Panc1 (cell line): Measurements from ENCODE around the gene LRRC1. TPM values are rescaled to one million over a fixed set of nuclear protein-coding genes. Genes with fewer than 3 reads are reported as not detected.

Experiments
- ATAC-seq: fragments of 200-7000 bp; cut with Tn5 transposase; 2 replicates; pipeline ENCODE4 v1.9.1; 2020; ENCODE audit warnings: mild to moderate bottlenecking, moderate library complexity
- BruUV-seq: library from RNA; stranded (reverse); fragments of 400-500 nt; replicated peaks from 2 replicates; lab custom pipeline; 2021; lab: Mats Ljungman, UMichigan
- CTCF ChIA-PET: fragments of 300-600 bp; sonication (Branson Sonifier 250); formaldehyde crosslinking; loops from one replicate; lab custom pipeline; 2022; ENCODE audit warnings: antibody characterized with exemption; lab: Charles Lee
- POLR2A ChIA-PET: fragments of 300-600 bp; sonication (Branson Sonifier 250); formaldehyde crosslinking; loops from one replicate; lab custom pipeline; 2022; ENCODE audit warnings: antibody characterized with exemption; lab: Charles Lee
- DNase-seq: peaks from one replicate; pipeline ENCODE4 v3.0.0-alpha.2; 2010; ENCODE audit warnings: low read depth, low spot score
- H3K27ac ChIP-seq: 2 replicates; pipeline ENCODE4 v1.5.1; 2011; ENCODE audit warnings: mild to moderate bottlenecking, low read length, inconsistent platforms
- H3K27me3 ChIP-seq: fragments of 200-500 bp; sonication (Bioruptor generic); 2 replicates; pipeline ENCODE4 v1.6.0; 2014; ENCODE audit warnings: low read length, inconsistent platforms; ENCODE audit not compliant: control insufficient read depth, insufficient read depth
- H3K36me3 ChIP-seq: fragments of 200-500 bp; sonication (Bioruptor generic); 2 replicates; pipeline ENCODE4 v1.5.1; 2014; ENCODE audit warnings: inconsistent platforms, mild to moderate bottlenecking, low read length, moderate library complexity; ENCODE audit not compliant: control insufficient read depth, insufficient read depth
- H3K4me1 ChIP-seq: 2 replicates; pipeline ENCODE4 v1.5.1; 2011; ENCODE audit warnings: inconsistent platforms, mild to moderate bottlenecking, low read length, moderate library complexity; ENCODE audit not compliant: control insufficient read depth, insufficient read depth
- H3K4me3 ChIP-seq, 2 experiments: 2 replicates each; pipeline ENCODE4 v1.5.1; 2011 to 2012; ENCODE audit warnings: low read depth in 2 of 2, low read length in 2 of 2, mild to moderate bottlenecking in 2 of 2, inconsistent platforms in 1 of 2, moderate library complexity in 1 of 2
- H3K9me3 ChIP-seq: fragments of 200-500 bp; sonication (Bioruptor generic); 2 replicates; pipeline ENCODE4 v1.5.1; 2014; ENCODE audit warnings: low read depth, mild to moderate bottlenecking, inconsistent platforms, low read length, moderate library complexity; ENCODE audit not compliant: control insufficient read depth, insufficient read depth
- POLR2AphosphoS5 ChIP-seq: IDR thresholded peaks from 2 replicates; pipeline ENCODE4 v1.6.1; 2012; ENCODE audit warnings: mild to moderate bottlenecking, low read depth, low read length, moderate library complexity
- SIN3A ChIP-seq: IDR thresholded peaks from 2 replicates; pipeline ENCODE4 v1.6.1; 2012; ENCODE audit warnings: low read depth, mild to moderate bottlenecking, low read length, moderate library complexity, borderline replicate concordance; ENCODE audit not compliant: insufficient read depth
- TCF7L2 ChIP-seq: IDR thresholded peaks from 2 replicates; pipeline ENCODE4 v1.6.1; 2011; ENCODE audit warnings: mild to moderate bottlenecking, low read depth, low read length, inconsistent platforms
- in situ Hi-C: cut with HindIII; loops from 2 replicates; pipeline ENCODE4 v1.10.0; 2016; ENCODE audit warnings: low sequenced_read_pairs, low pct_unique_long_range_greater_than_20kb
- intact Hi-C: fragments of 100-400 bp; cut with micrococcal nuclease; formaldehyde crosslinking; loops from one replicate; pipeline ENCODE4 v1.10.0; 2022; ENCODE audit not compliant: unreplicated experiment
- total RNA-seq: library from RNA; stranded (reverse); gene quantifications from one replicate; pipeline ENCODE4 v1.2.1, GENCODE V29; 2021; ENCODE audit not compliant: unreplicated experiment
- TF ChIP-seq, protein P1 (sequence below): fragments of 450-650 bp; IDR thresholded peaks from 2 replicates; pipeline ENCODE4 v1.5.1; 2017; ENCODE audit warnings: mild to moderate bottlenecking
- TF ChIP-seq, protein P2 (sequence below), 2 experiments: IDR thresholded peaks; 2 replicates each; pipeline ENCODE4 v1.6.1; 2011 to 2012; ENCODE audit warnings: low read depth in 2 of 2, control low read depth in 1 of 2, low read length in 1 of 2, mild to moderate bottlenecking in 1 of 2, moderate library complexity in 1 of 2; ENCODE audit not compliant: insufficient read depth in 1 of 2

The LRRC1 gene
- total RNA-seq, 1 experiment from 2014 or later, result 13.8 TPM

DNA sequence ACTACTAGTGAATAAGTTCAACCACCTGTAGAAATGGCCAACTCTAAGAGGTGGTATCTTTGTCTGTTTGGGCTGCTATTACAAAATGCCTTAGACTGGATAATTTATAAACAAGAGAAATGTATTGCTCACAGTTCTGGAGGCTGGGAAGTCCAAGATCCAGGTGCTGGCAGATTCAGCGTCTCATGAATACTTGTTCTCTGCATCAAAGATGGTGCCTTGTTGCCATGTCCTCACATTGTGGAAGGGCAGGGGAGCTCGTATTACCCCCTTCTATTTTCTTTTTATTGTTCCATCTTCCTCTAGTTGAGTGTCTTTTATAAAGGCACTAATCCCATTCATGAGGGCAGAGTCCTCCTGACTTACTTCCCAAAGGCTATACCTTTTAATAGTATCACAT, 58.0 kb downstream of the LRRC1 start:
- TF ChIP-seq, protein P1, sequence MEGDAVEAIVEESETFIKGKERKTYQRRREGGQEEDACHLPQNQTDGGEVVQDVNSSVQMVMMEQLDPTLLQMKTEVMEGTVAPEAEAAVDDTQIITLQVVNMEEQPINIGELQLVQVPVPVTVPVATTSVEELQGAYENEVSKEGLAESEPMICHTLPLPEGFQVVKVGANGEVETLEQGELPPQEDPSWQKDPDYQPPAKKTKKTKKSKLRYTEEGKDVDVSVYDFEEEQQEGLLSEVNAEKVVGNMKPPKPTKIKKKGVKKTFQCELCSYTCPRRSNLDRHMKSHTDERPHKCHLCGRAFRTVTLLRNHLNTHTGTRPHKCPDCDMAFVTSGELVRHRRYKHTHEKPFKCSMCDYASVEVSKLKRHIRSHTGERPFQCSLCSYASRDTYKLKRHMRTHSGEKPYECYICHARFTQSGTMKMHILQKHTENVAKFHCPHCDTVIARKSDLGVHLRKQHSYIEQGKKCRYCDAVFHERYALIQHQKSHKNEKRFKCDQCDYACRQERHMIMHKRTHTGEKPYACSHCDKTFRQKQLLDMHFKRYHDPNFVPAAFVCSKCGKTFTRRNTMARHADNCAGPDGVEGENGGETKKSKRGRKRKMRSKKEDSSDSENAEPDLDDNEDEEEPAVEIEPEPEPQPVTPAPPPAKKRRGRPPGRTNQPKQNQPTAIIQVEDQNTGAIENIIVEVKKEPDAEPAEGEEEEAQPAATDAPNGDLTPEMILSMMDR, result no peak
- TF ChIP-seq, protein P2, sequence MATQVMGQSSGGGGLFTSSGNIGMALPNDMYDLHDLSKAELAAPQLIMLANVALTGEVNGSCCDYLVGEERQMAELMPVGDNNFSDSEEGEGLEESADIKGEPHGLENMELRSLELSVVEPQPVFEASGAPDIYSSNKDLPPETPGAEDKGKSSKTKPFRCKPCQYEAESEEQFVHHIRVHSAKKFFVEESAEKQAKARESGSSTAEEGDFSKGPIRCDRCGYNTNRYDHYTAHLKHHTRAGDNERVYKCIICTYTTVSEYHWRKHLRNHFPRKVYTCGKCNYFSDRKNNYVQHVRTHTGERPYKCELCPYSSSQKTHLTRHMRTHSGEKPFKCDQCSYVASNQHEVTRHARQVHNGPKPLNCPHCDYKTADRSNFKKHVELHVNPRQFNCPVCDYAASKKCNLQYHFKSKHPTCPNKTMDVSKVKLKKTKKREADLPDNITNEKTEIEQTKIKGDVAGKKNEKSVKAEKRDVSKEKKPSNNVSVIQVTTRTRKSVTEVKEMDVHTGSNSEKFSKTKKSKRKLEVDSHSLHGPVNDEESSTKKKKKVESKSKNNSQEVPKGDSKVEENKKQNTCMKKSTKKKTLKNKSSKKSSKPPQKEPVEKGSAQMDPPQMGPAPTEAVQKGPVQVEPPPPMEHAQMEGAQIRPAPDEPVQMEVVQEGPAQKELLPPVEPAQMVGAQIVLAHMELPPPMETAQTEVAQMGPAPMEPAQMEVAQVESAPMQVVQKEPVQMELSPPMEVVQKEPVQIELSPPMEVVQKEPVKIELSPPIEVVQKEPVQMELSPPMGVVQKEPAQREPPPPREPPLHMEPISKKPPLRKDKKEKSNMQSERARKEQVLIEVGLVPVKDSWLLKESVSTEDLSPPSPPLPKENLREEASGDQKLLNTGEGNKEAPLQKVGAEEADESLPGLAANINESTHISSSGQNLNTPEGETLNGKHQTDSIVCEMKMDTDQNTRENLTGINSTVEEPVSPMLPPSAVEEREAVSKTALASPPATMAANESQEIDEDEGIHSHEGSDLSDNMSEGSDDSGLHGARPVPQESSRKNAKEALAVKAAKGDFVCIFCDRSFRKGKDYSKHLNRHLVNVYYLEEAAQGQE (IDR thresholded peaks at IDR 0.05; ENCODE audit: insufficient read depth in 1 of 2, low read depth in 2 of 2, low read length in 1 of 2), result no peak
- TF ChIP-seq SIN3A (no peak), POLR2AphosphoS5 (no peak), TCF7L2 (no peak)
- BruUV-seq, result no TSS peak
- Histone ChIP-seq H3K9me3 (no peaks in the 10 kb centered on the region), H3K4me3 (no peak overlapping the region), H3K36me3 (no peaks in the 10 kb centered on the region), H3K4me1 (no peaks in the 10 kb centered on the region), H3K27ac (no peak overlapping the region), H3K27me3 (no peaks in the 10 kb centered on the region)
- CTCF ChIA-PET, result no interaction called here
- no peak for DNase-seq
- intact Hi-C loops, result no loop called here
- in situ Hi-C loops, result no loop called here
- POLR2A ChIA-PET, result no interaction called here
- ATAC-seq, result no peak

DNA sequence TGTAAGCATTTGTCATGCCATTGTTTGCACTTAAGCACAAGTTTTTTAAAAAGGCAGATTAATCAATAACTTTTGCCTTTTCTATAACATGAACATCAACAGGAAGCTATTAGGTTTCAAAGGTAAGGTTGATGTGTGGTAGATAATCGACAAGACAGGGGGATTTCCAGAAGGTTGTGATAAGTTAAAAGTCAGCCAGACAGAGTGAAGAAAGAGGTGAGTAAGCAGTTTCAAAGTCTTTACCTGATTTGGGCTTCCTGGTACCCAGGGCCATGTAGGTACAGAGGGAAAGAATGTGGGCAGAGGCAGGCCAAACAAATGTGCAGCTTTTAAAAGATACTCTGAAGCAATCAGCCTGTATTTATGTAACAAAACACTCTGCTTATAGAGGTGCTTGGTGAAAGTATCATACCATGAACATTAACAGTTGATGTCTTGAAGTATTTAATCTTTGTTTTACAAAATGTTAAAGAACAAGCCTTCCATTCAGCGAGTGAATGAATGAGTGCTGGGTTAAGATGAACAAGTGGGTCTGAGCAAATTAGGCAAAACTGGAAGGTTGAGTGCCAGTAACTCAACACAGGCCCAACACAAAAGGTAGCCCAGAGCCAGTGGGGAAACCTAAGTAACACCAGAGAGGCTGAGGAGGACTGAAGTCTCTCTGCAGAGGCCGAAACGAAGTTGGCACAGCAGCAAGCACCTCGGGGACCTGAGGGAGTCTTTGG, 60.2 kb downstream of the LRRC1 start:
- POLR2A ChIA-PET, result no interaction called here
- Histone ChIP-seq H3K27ac (no peak overlapping the region), H3K4me1 (no peaks in the 10 kb centered on the region), H3K27me3 (no peaks in the 10 kb centered on the region), H3K4me3 (no peak overlapping the region), H3K9me3 (no peaks in the 10 kb centered on the region), H3K36me3 (no peaks in the 10 kb centered on the region)
- ATAC-seq (no peak), DNase-seq (no peak)
- no TSS peak for BruUV-seq
- in situ Hi-C loops, result no loop called here
- CTCF ChIA-PET, result interaction anchor here (0.5 kb wide), 1 partner anchor 461 kb away, joined by 6 read pairs; no protein-coding TSS in a partner anchor
- intact Hi-C loops, result no loop called here
- no peak for TF ChIP-seq SIN3A
- TF ChIP-seq, protein P2 (IDR thresholded peaks at IDR 0.05; ENCODE audit: insufficient read depth in 1 of 2, low read depth in 2 of 2, low read length in 1 of 2), result no peak
- TF ChIP-seq, protein P1, result no peak
- no peak for TF ChIP-seq POLR2AphosphoS5
- TF ChIP-seq TCF7L2, result no peak
